Activated naive CD4-positive, alpha-beta T cell treated with anti-CD3 and anti-CD28 coated beads, Interleukin-2, amount 50 U/mL, for 72 hours (primary cell): ENCODE measurements around the gene PARP15. TPM values are rescaled to one million over a fixed set of nuclear protein-coding genes. Genes with fewer than 3 reads are reported as not detected.
"Not testable (repeated sequence)": the region's sequence is repeated elsewhere in the genome, so short reads cannot be mapped to it uniquely, and the experiment has no call there.

Experiments
- ATAC-seq, 2 donors: fragments of 150-1000 bp; cut with Tn5 transposase; 2 replicates each; pipeline ENCODE4 v1.10.0; 2021; ENCODE audit warnings: mild to moderate bottlenecking in 2 of 2, moderate library complexity in 2 of 2
- DNase-seq, 2 donors: peaks; one replicate each; pipeline ENCODE4 v3.0.0; 2021 to 2022; ENCODE audit warnings: low spot score in 2 of 2
- H3K27ac Mint-ChIP-seq, 2 donors: one replicate each; pipeline ENCODE4 v1.8.0; 2022; ENCODE audit warnings: mild to moderate bottlenecking in 2 of 2, mixed read lengths in 2 of 2
- H3K36me3 Mint-ChIP-seq, 2 donors: one replicate each; pipeline ENCODE4 v1.8.0; 2022; ENCODE audit warnings: mixed read lengths in 2 of 2
- H3K9me3 Mint-ChIP-seq, 2 donors: one replicate each; pipeline ENCODE4 v1.8.0; 2022; ENCODE audit warnings: mixed read lengths in 2 of 2
- total RNA-seq, 2 donors: library from RNA; stranded (reverse); gene quantifications; one replicate each; pipeline ENCODE4 v1.2.3, GENCODE V29; 2022

Gene PARP15
- total RNA-seq, 2 donors from 2014 or later = 13.8 to 23.5 TPM

GRCh38 chr3:122562923-122563716 lies 14.3 kb upstream of the PARP15 start:
- H3K36me3 Mint-ChIP-seq = peaks cover 31 to 66% of the 10 kb centered on the region in 2 donors
- ATAC-seq = no peak
- no peaks in the 10 kb centered on the region for H3K9me3 Mint-ChIP-seq
- H3K27ac Mint-ChIP-seq = peak overlapping the region; percentile 97 to 100
- DNase-seq = no peak

DNA sequence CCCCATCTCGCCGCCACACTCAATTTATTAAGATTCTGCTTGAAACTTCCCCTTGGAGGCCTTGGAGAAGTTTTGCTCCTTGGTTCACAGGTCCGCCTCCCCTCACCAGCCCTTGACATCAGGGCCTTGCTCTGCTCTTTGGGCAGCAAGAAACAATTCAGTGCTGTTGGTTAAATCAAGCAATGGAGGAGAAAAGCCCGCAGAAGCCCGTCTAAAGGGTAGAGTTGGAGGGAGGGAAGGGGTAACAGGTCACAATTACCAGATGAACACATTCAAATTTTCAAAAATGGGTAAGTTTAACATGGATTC lies 13.8 kb upstream of the PARP15 start:
- peak in 1 of 2 donors; percentile 19 for DNase-seq
- peak in 1 of 2 donors; percentile 7 for ATAC-seq
- H3K9me3 Mint-ChIP-seq = no peaks in the 10 kb centered on the region
- peaks cover 36 to 71% of the 10 kb centered on the region in 2 donors for H3K36me3 Mint-ChIP-seq
- peak overlapping the region; percentile 97 to 100 for H3K27ac Mint-ChIP-seq

DNA sequence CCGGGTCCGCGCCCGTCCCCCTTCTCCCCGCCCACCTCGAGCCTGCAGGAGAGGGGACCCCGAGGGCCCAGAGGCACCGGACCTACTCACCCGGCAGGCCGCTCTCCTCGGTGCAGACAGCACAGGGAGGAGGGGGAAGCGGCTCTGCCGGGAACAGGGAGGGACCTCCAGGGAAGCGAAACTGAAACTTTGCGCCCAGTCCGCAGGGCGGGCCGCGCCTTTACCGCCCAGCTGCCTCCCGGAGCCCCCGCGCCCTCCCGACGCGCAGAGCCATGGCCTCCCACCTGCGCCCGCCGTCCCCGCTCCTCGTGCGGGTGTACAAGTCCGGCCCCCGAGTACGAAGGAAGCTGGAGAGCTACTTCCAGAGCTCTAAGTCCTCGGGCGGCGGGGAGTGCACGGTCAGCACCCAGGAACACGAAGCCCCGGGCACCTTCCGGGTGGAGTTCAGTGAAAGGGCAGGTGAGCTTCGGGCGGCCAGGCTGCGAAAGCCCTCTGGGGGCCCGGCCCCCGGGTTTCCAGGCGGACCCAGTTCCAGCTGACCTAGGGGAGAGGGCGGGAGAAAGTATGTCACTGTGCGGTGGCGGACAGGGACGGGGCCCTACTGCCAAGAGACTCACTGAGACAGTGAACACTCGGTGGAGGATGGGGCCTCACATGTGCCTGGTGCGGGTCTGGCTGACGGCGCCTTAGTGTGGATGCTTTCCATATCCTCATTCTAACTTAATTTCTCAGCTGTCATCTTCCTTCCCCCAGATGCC lies 13.1 kb upstream of the PARP15 start, which contains the start of the genes DTX3L and PARP9:
Gene DTX3L (plus strand): TSS at position 184 of the 758 bp plus-strand sequence. CDS start 89 bp downstream, at position 273.
Gene PARP9 (minus strand): TSS at position 146 of the 758 bp plus-strand sequence. CDS start 4,680 bp downstream, outside the sequence.
- Mint-ChIP-seq H3K9me3 (no peaks in the 10 kb centered on the region), H3K36me3 (peaks cover 40 to 72% of the 10 kb centered on the region in 2 donors), H3K27ac (peak within 1 kb of the TSS; percentile 97 to 100)
- peak; percentile 81 to 86 for DNase-seq
- ATAC-seq = peak; percentile 90 to 93

DNA sequence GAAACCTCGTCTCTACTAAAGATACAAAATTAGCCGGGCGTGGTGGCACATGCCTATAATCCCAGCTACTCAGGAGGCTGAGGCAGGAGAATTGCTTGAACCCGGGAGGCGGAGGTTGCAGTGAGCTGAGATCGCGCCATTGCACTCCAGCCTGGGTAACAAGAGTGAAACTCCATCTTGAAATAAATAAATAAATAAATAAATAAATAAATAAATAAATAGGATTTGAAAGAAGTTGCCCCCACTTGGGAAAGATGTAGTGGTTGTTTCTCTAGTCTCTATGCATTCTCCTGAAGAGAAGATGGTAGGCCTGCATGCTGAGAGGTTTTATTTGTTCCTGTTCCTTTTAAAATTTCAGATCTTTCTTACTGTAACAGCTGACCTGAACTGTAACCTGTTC lies 9.3 kb upstream of the PARP15 start:
- DNase-seq, ATAC-seq, H3K9me3 Mint-ChIP-seq: not testable (repeated sequence)
- Mint-ChIP-seq H3K27ac (peak overlapping the region; percentile 19 to 56), H3K36me3 (peaks cover 41 to 84% of the 10 kb centered on the region in 2 donors)

DNA sequence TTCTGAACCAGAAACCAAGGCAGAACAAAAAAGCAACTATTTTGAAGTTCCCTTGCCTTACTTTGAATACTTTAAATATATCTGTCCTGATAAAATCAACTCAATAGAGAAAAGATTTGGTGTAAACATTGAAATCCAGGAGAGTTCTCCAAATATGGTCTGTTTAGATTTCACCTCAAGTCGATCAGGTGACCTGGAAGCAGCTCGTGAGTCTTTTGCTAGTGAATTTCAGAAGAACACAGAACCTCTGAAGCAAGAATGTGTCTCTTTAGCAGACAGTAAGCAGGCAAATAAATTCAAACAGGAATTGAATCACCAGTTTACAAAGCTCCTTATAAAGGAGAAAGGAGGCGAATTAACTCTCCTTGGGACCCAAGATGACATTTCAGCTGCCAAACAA lies 8.7 kb upstream of the PARP15 start:
- ATAC-seq = no peak
- no peak for DNase-seq
- Mint-ChIP-seq H3K36me3 (peaks cover 40 to 82% of the 10 kb centered on the region in 2 donors), H3K9me3 (no peaks in the 10 kb centered on the region), H3K27ac (peak overlapping the region; percentile 13 to 19)

GRCh38 chr3:122572940-122573412 lies 4.5 kb upstream of the PARP15 start:
- Mint-ChIP-seq H3K9me3 (no peaks in the 10 kb centered on the region), H3K36me3 (peaks cover 30 to 70% of the 10 kb centered on the region in 2 donors), H3K27ac (peak overlapping the region in 1 of 2 donors; percentile 76)
- DNase-seq (peak in 1 of 2 donors; percentile 61), ATAC-seq (peak; percentile 13 to 59)

DNA sequence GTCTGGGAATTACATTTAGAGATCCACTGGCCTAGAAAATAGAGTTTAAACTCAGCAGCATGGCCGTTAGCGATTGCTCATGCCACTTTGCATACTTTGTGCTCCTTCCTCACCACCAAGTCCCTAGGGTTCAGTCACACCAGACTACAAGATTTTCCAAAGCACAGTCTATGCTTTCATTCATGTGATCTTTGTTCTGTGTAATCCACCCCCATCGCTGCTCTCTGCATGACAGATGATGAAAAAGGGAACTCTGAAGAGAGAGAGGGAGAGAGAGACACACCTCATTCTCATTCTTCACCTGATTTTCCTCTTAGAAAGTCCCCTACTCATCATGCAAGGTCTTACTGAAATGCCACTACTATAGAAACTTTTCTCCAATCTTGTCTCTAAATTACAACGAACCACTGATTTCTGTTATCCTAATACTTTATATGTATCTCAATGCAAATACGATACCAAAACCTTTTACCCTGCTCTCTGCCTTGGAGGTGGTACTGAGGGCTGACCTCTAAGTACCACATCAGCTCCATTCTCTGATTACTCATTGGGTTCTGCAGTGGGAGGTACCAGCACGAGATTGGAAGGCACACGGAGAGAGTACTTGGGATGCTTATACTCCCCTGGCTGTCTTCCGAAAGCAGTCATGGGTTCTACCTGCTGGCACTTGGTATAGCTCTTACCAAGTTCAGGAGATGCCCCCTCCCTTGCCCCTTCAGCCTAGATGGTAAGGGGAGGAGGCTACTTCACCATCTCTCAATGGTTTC lies 1.1 kb upstream of the PARP15 start:
- Mint-ChIP-seq H3K36me3 (peaks cover 13 to 53% of the 10 kb centered on the region in 2 donors), H3K27ac (peak overlapping the region; percentile 88 to 96), H3K9me3 (peaks cover 3 to 4% of the 10 kb centered on the region in 2 donors)
- ATAC-seq (peak; percentile 88 to 92), DNase-seq (peak in 1 of 2 donors; percentile 48)

GRCh38 chr3:122578069-122578740 lies 755 bp downstream of the PARP15 start:
- no peak for ATAC-seq
- peaks cover 26 to 59% of the 10 kb centered on the region in 2 donors for H3K36me3 Mint-ChIP-seq
- peak overlapping the region; percentile 96 to 97 for H3K27ac Mint-ChIP-seq
- no peak for DNase-seq
- peaks cover 11 to 19% of the 10 kb centered on the region in 2 donors for H3K9me3 Mint-ChIP-seq

DNA sequence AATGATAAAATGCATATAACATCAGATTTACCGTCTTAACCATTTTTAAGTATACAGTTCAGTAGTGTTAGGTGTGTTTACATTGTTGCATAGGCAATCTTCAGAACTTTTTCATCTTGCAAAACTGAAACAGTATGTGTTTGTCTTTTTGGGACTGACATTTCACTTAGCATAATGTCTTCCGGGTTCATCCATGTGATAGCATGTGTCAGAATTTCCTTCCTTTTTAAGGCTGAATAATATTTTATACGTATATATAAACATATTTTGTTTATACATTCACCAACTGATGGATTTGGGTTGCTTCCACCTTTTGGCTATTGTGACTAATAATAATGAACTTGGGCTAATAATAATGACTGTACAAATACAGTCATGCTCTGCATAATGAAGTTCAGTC lies 3.0 kb downstream of the PARP15 start:
- peaks cover 19 to 61% of the 10 kb centered on the region in 2 donors for H3K36me3 Mint-ChIP-seq
- peaks cover 11 to 27% of the 10 kb centered on the region in 2 donors for H3K9me3 Mint-ChIP-seq
- DNase-seq (no peak), ATAC-seq (no peak)
- no peak overlapping the region for H3K27ac Mint-ChIP-seq

DNA sequence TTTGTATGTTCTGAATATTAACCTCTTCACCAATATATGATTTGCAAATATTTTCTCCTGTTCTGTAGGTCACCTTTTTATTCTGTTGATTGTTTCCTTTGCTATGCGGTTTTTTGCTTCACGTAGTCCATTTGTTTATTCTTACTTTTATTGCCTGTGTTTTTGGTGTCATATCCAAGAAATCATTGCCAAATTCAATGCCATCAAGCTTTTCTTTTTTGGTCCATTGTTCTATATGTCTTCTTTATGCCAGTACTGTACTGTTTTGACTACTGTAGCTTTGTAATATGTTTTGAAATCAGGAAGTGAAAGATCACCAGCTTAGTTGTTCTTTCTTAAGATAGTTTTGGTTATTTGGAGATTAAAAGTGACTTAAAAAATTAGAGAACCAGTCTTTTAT lies 4.2 kb downstream of the PARP15 start:
- no peak overlapping the region for H3K27ac Mint-ChIP-seq
- peaks cover 19 to 69% of the 10 kb centered on the region in 2 donors for H3K36me3 Mint-ChIP-seq
- peaks cover 11 to 27% of the 10 kb centered on the region in 2 donors for H3K9me3 Mint-ChIP-seq
- DNase-seq (no peak), ATAC-seq (no peak)

- ATAC-seq (no peak), DNase-seq (no peak)
- Mint-ChIP-seq H3K9me3 (peaks cover 11 to 27% of the 10 kb centered on the region in 2 donors), H3K27ac (no peak overlapping the region), H3K36me3 (peaks cover 18 to 67% of the 10 kb centered on the region in 2 donors)
Measured at GRCh38 chr3:122582390-122582789, 4.9 kb downstream of the PARP15 start.

DNA sequence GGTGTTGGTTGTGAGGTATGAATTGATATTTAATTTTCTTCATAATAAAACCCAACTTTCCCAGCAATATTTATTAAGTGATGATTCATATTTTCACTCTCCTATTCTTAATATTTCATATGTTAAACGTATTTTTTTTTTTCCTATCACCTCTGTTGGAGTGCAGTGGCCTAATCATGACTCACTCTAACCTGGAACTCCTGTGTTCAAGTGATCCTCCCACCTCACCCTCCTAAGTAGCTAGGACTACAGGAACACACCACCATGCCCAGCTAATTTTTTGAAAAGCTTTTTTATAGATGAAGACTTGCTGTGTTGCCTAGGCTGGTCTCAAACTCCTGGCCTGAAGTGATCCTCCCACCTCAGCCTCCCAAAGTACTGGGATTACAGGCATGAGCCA lies 8.6 kb downstream of the PARP15 start:
- Mint-ChIP-seq H3K36me3 (peaks cover 15 to 52% of the 10 kb centered on the region in 2 donors), H3K27ac (peak overlapping the region in 1 of 2 donors; percentile 39), H3K9me3 (peaks cover 11 to 26% of the 10 kb centered on the region in 2 donors)
- ATAC-seq = peak in 1 of 2 donors; percentile 44
- DNase-seq = no peak

- Mint-ChIP-seq H3K27ac (peak overlapping the region in 1 of 2 donors; percentile 39), H3K9me3 (peaks cover 5 to 18% of the 10 kb centered on the region in 2 donors), H3K36me3 (peaks cover 8 to 44% of the 10 kb centered on the region in 2 donors)
- peak in 1 of 2 donors; percentile 71 for ATAC-seq
- no peak for DNase-seq
Measured at GRCh38 chr3:122586773-122587485, 9.5 kb downstream of the PARP15 start.

DNA sequence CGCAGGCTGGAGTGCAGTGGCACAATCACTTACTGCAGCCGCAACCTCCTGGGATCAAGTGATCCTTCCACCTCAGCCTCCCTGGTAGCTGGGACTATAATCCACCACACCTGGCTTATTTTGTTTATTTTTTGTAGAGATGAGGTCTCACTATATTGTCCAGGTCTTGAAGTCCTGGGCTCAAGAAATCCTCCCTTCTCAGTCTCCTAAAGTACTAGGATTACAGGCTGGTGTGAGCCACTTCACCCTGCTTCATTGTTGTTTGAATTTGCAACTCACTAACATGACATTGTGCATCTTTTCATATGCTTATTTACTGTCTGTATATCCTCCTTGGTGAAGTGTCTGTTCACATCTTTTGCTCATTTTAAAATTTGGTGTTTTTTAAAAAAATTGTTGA lies 10.1 kb downstream of the PARP15 start:
- Mint-ChIP-seq H3K36me3 (peaks cover 3 to 38% of the 10 kb centered on the region in 2 donors), H3K27ac (no peak overlapping the region), H3K9me3 (peaks cover 1 to 11% of the 10 kb centered on the region in 2 donors)
- DNase-seq (no peak), ATAC-seq (no peak)

GRCh38 chr3:122589297-122589696 lies 11.8 kb downstream of the PARP15 start:
- Mint-ChIP-seq H3K27ac (no peak overlapping the region), H3K9me3 (no peaks in the 10 kb centered on the region), H3K36me3 (peaks cover 0 to 20% of the 10 kb centered on the region in 2 donors)
- DNase-seq (no peak), ATAC-seq (peak in 1 of 2 donors; percentile 52)
